Measurements from ENCODE around the gene SEC63.

Gene SEC63

DNA sequence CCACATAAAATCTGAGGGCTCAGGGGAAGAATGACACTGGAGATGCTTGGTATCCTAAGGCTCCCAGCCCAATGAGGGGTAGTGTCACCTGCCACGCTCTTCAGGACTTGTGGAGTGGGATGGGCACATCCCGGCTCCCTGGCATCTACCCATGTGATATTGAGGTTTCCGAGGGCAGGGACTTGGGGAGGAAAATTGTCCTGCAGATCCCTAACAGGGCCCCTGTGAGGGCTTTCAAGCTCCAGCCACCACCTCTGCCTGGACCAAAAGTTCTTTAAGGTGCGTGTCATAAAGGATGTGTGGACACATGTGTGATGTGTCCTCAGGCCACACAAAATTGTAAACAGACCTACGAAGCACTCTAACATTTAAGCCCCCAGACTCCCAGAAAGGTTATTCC is 136.4 kb downstream of the SEC63 start:
- H3K4me3 ChIP-seq = no peak overlapping the region
- TF ChIP-seq, protein P1, sequence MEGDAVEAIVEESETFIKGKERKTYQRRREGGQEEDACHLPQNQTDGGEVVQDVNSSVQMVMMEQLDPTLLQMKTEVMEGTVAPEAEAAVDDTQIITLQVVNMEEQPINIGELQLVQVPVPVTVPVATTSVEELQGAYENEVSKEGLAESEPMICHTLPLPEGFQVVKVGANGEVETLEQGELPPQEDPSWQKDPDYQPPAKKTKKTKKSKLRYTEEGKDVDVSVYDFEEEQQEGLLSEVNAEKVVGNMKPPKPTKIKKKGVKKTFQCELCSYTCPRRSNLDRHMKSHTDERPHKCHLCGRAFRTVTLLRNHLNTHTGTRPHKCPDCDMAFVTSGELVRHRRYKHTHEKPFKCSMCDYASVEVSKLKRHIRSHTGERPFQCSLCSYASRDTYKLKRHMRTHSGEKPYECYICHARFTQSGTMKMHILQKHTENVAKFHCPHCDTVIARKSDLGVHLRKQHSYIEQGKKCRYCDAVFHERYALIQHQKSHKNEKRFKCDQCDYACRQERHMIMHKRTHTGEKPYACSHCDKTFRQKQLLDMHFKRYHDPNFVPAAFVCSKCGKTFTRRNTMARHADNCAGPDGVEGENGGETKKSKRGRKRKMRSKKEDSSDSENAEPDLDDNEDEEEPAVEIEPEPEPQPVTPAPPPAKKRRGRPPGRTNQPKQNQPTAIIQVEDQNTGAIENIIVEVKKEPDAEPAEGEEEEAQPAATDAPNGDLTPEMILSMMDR (IDR thresholded peaks at IDR 0.05) = no peak
- DNase-seq (ENCODE audit: low spot score) = peak; percentile 40
- no peak overlapping the region for H3K27ac ChIP-seq

DNA sequence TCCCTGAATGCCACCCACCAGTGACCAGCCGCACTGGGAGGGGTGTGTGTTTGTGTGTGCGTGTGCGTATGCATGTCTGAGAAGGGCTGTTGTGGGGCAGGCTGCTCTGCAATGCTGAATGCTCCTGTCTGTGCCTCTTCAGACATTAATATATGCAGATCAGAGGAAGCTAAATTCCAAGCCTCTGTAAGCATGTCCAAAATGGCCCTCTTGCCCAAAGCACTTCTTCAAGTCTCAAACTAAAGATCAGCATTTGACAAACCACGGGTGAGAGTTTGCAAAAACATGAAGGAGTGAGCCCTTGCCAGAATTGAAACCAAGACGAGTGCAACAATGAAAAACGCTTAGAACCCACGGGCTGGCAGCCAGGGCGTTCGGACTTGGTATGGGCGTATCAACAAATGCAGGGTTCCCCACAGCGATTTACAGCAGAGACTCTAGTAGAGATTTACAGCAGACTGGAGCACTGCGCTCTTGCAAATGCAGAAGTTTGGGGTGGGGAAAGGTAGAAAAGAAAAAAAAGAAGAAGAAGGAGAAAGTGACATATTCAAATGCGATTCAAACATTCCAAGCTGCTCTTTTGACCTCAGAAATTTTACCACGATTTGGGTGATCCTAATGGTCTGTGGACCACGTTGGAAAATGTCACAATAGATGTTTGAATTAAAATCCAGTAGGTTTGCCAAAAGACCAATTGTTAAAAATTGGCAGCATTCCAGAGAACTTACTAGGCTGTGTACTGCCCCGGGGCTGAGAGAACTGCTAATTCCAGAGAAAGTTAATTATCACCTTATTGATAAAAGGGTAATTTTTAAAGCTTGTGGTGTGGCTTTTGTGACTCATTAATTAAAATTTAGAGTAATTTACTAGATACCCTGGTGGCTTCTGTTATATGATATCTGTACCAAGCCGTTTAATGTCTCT is 137.4 kb downstream of the SEC63 start:
- Histone ChIP-seq H3K4me3 (peak overlapping the region; percentile 43), H3K27ac (no peak overlapping the region)
- TF ChIP-seq, protein P1 (IDR thresholded peaks at IDR 0.05) = no peak
- DNase-seq (ENCODE audit: low spot score) = peak; percentile 26

DNA sequence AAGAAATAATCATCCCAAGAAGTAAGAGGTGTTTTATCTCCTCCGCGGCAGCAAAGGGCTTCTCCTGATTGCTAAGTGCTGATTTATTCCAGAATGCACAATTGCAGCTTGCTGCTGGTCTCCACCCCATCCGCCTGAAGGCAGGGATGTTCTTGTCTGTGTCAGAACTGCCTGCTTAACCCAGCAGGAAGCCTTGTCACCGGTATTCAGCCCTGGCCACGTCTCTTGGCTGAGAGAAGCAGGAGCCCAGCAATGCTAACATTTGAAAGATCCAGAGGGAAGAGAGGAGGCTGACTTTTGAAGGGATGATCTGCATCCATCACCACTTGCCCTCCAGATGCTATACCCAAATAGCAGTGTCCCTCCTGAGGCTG is 138.1 kb downstream of the SEC63 start:
- TF ChIP-seq, protein P1 (IDR thresholded peaks at IDR 0.05) = no peak
- Histone ChIP-seq H3K4me3 (peak overlapping the region; percentile 43), H3K27ac (no peak overlapping the region)
- DNase-seq (ENCODE audit: low spot score) = peak; percentile 40

DNA sequence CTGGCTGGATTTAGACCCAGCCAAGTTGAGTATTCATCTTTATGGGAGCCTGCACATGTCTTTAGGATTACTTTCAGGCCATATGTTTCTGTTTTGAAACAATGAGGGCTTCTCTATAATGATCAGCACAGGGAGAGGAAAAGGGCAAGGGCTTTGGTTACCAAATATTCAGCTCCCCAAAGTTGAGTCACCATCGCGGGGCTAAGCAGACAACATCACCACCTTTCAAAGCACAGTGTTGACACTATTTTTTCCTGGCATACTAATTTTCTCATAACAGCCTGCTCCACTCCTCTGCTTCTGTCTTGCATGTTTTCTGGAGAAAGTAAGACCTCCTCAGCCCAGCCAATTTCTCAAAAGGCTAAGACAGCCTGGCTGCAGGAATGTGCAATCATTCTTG is 138.8 kb downstream of the SEC63 start:
- DNase-seq (ENCODE audit: low spot score) = peak; percentile 3
- H3K27ac ChIP-seq = no peak overlapping the region
- no peak overlapping the region for H3K4me3 ChIP-seq
- TF ChIP-seq, protein P1 (IDR thresholded peaks at IDR 0.05) = no peak

DNA sequence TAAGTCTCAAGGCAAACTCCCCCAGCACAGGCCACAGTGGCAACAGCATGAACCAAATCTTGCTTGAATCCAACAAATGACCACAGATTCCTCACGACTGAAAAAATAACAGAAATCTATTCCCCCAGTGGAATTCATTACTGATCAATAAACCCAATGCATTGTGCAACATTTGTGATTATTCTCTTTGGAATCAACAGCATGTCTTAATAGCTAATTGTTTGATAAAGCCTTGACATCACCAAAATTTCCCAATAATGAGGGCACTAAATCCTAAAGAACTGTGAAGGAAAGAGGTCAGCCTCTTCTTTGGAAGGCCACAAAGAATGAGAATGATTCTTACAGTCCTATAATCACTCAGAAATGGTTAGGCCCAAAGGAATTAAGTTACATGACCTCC is 139.7 kb downstream of the SEC63 start:
- TF ChIP-seq, protein P1 (IDR thresholded peaks at IDR 0.05) = no peak
- no peak for DNase-seq (ENCODE audit: low spot score)
- Histone ChIP-seq H3K4me3 (no peak overlapping the region), H3K27ac (no peak overlapping the region)

DNA sequence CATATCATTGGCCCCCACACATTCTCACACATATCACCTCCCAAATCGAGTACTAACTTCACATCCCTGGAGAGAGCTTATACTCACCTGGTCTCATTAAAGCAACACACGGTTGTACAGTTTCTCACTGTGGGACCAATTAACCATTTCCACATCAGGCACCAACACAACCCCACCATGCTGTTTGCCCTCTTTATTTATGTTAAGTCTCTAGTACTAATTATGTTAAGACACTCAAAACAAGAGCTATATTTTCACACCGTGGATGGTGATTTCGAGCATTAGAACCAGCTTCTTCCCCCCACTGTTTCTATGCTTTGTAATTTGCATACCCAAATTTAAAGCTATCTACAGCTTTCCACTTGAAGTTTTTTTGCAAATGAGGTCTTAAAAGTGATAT is 140.2 kb downstream of the SEC63 start:
- TF ChIP-seq, protein P1 (IDR thresholded peaks at IDR 0.05) = no peak
- Histone ChIP-seq H3K4me3 (no peak overlapping the region), H3K27ac (no peak overlapping the region)
- DNase-seq (ENCODE audit: low spot score) = no peak

All from coronary artery (tissue), 2 donors.